ENCODE results near the gene TNFRSF18. TPM values are rescaled to one million over a fixed set of nuclear protein-coding genes. Genes with fewer than 3 reads are reported as not detected.

TNFRSF18 gene
- total RNA-seq, 2 experiments from 2014 or later: not detected

GRCh38 chr1:1222575-1223225 lies 16.3 kb upstream of the TNFRSF18 start:
- ChIA-PET CTCF (ENCODE audit: unreplicated experiment) (no interaction called here), POLR2A (no interaction called here)
- Histone ChIP-seq H3K9me3 (ENCODE audit: low read length) (no peaks in the 10 kb centered on the region), H3K79me2 (ENCODE audit: insufficient read depth, low read depth, low read length) (no peaks in the 10 kb centered on the region), H3K9me2 (ENCODE audit: insufficient read depth, low read length) (no peaks in the 10 kb centered on the region), H2AFZ (ENCODE audit: low read length) (no peak overlapping the region), H3K36me3 (ENCODE audit: insufficient read depth, low read length) (peaks cover 82% of the 10 kb centered on the region), H3K4me3 (ENCODE audit: low read depth, low read length, poor library complexity, severe bottlenecking) (no peak overlapping the region), H4K20me1 (ENCODE audit: insufficient read depth, low read length) (no peaks in the 10 kb centered on the region), H3K4me2 (ENCODE audit: low read length) (no peak overlapping the region), H3K27ac (ENCODE audit: low read depth, low read length, poor library complexity, severe bottlenecking) (no peak overlapping the region), H3K4me1 (ENCODE audit: insufficient read depth, low read length, poor library complexity, severe bottlenecking) (no peaks in the 10 kb centered on the region)
- intact Hi-C loops (cut with micrococcal nuclease; ENCODE audit: unreplicated experiment): no loop called here
- TF ChIP-seq, protein P1, sequence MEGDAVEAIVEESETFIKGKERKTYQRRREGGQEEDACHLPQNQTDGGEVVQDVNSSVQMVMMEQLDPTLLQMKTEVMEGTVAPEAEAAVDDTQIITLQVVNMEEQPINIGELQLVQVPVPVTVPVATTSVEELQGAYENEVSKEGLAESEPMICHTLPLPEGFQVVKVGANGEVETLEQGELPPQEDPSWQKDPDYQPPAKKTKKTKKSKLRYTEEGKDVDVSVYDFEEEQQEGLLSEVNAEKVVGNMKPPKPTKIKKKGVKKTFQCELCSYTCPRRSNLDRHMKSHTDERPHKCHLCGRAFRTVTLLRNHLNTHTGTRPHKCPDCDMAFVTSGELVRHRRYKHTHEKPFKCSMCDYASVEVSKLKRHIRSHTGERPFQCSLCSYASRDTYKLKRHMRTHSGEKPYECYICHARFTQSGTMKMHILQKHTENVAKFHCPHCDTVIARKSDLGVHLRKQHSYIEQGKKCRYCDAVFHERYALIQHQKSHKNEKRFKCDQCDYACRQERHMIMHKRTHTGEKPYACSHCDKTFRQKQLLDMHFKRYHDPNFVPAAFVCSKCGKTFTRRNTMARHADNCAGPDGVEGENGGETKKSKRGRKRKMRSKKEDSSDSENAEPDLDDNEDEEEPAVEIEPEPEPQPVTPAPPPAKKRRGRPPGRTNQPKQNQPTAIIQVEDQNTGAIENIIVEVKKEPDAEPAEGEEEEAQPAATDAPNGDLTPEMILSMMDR (conservative IDR thresholded peaks at IDR 0.05; ENCODE audit: low read length): no peak
- TF ChIP-seq EZH2phosphoT487 (IDR thresholded peaks at IDR 0.05; ENCODE audit: borderline replicate concordance, low read depth, low read length): no peak
- DNase-seq (ENCODE audit: low spot score): no peak
- BruUV-seq (replicated peaks): no TSS peak

GRCh38 chr1:1221887-1222574 lies 15.6 kb upstream of the TNFRSF18 start:
- H3K36me3 ChIP-seq (ENCODE audit: insufficient read depth, low read length): peaks cover 83% of the 10 kb centered on the region
- H2AFZ ChIP-seq (ENCODE audit: low read length): no peak overlapping the region
- no TSS peak for BruUV-seq (replicated peaks)
- no peak overlapping the region for H3K27ac ChIP-seq (ENCODE audit: low read depth, low read length, poor library complexity, severe bottlenecking)
- H3K4me2 ChIP-seq (ENCODE audit: low read length): no peak overlapping the region
- intact Hi-C loops (cut with micrococcal nuclease; ENCODE audit: unreplicated experiment): no loop called here
- no peaks in the 10 kb centered on the region for H3K9me3 ChIP-seq (ENCODE audit: low read length)
- no peak for DNase-seq (ENCODE audit: low spot score)
- CTCF ChIA-PET (ENCODE audit: unreplicated experiment): no interaction called here
- no peaks in the 10 kb centered on the region for H4K20me1 ChIP-seq (ENCODE audit: insufficient read depth, low read length)
- no peak overlapping the region for H3K4me3 ChIP-seq (ENCODE audit: low read depth, low read length, poor library complexity, severe bottlenecking)
- H3K9me2 ChIP-seq (ENCODE audit: insufficient read depth, low read length): no peaks in the 10 kb centered on the region
- H3K79me2 ChIP-seq (ENCODE audit: insufficient read depth, low read depth, low read length): no peaks in the 10 kb centered on the region
- TF ChIP-seq EZH2phosphoT487 (IDR thresholded peaks at IDR 0.05; ENCODE audit: borderline replicate concordance, low read depth, low read length): no peak
- TF ChIP-seq, protein P1 (conservative IDR thresholded peaks at IDR 0.05; ENCODE audit: low read length): no peak
- POLR2A ChIA-PET: no interaction called here
- H3K4me1 ChIP-seq (ENCODE audit: insufficient read depth, low read length, poor library complexity, severe bottlenecking): no peaks in the 10 kb centered on the region

- no peak overlapping the region for H3K4me2 ChIP-seq (ENCODE audit: low read length)
- no peaks in the 10 kb centered on the region for H3K9me2 ChIP-seq (ENCODE audit: insufficient read depth, low read length)
- no peaks in the 10 kb centered on the region for H3K4me1 ChIP-seq (ENCODE audit: insufficient read depth, low read length, poor library complexity, severe bottlenecking)
- H4K20me1 ChIP-seq (ENCODE audit: insufficient read depth, low read length): no peaks in the 10 kb centered on the region
- no peaks in the 10 kb centered on the region for H3K79me2 ChIP-seq (ENCODE audit: insufficient read depth, low read depth, low read length)
- CTCF ChIA-PET (ENCODE audit: unreplicated experiment): no interaction called here
- DNase-seq (ENCODE audit: low spot score): no peak
- POLR2A ChIA-PET: interaction anchor here (0.7 kb wide), 1 partner anchor 91 kb away, joined by 3 read pairs; no protein-coding TSS in a partner anchor
- H3K9me3 ChIP-seq (ENCODE audit: low read length): no peaks in the 10 kb centered on the region
- H3K36me3 ChIP-seq (ENCODE audit: insufficient read depth, low read length): peaks cover 73% of the 10 kb centered on the region
- H2AFZ ChIP-seq (ENCODE audit: low read length): no peak overlapping the region
- intact Hi-C loops (cut with micrococcal nuclease; ENCODE audit: unreplicated experiment): no loop called here
- BruUV-seq (replicated peaks): no TSS peak
- H3K27ac ChIP-seq (ENCODE audit: low read depth, low read length, poor library complexity, severe bottlenecking): no peak overlapping the region
- no peak overlapping the region for H3K4me3 ChIP-seq (ENCODE audit: low read depth, low read length, poor library complexity, severe bottlenecking)
- no peak for TF ChIP-seq EZH2phosphoT487 (IDR thresholded peaks at IDR 0.05; ENCODE audit: borderline replicate concordance, low read depth, low read length)
- TF ChIP-seq, protein P1 (conservative IDR thresholded peaks at IDR 0.05; ENCODE audit: low read length): no peak
Measured at GRCh38 chr1:1220197-1220596, 13.8 kb upstream of the TNFRSF18 start.

Measured in OCI-LY7 (cell line).